Vagina (tissue), 2 donors: Measurements from ENCODE around the gene SLC25A5.

Experiments
- CTCF ChIP-seq, 3 experiments: fragments of 450-650 bp in 2 of 3; fragments of 200-600 bp in 1 of 3; sonication (generic) in 1 of 3; IDR thresholded peaks; one replicate each; pipeline ENCODE4 v1.5.1; 2017 to 2019; ENCODE audit warnings: antibody characterized with exemption in 3 of 3, mild to moderate bottlenecking in 2 of 3, moderate library complexity in 2 of 3
- POLR2A ChIP-seq, 2 donors: fragments of 450-650 bp; IDR thresholded peaks; one replicate each; pipeline ENCODE4 v1.6.1; 2017; ENCODE audit warnings: antibody characterized with exemption in 2 of 2, mild to moderate bottlenecking in 2 of 2, moderate library complexity in 2 of 2

- TF ChIP-seq CTCF (IDR thresholded peaks at IDR 0.05) (no peak), POLR2A (IDR thresholded peaks at IDR 0.05) (no peak)
Observed at GRCh38 chrX:119453202-119453601, 15.0 kb upstream of the SLC25A5 start.
